NCI-H187 treated with DMSO at 0.1 percent for 48 hours (cell line): ENCODE results near the gene PACS1.
"Not testable (repeated sequence)": the region's sequence is repeated elsewhere in the genome, so short reads cannot be mapped to it uniquely, and the experiment has no call there.

Source experiments
- DNase-seq: peaks from one replicate; lab custom pipeline; 2025; lab: John Stamatoyannopoulos, UW

The PACS1 gene

DNA sequence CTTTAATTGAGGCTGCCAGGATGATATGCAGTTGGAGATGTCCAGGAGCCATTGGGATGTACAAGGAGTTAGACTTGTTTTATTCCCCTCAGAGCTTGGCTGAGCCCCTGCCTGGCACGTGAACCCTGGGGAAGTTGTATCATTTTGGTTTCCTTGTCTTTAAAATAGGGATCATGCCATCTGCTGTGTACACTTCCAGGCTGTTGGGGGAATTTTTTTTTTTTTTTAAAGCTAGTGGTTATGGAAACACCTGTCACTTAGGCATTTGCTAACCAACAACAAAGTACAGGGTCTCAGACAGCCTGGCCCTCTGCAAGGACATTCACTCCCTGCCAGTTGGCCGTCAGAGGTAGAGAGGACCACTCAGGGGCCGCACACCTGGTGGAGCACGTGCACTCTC, 189.9 kb downstream of the PACS1 start:
- DNase-seq: no peak

DNA sequence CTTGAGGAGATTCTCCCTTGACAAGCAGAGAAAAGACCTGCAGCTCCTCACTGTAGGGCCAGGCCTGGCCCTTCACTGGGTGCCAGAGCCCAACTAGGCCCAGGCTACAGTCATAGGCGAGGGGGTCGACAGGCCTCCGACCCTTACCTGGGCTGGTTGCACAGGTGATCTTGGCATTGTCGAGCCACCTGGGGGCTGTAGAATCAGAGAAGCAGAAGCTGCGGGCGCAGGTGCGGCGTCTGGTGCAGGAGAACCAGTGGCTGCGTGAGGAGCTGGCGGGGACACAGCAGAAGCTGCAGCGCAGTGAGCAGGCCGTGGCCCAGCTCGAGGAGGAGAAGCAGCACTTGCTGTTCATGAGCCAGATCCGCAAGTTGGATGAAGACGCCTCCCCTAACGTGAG, 191.5 kb downstream of the PACS1 start:
- DNase-seq: no peak

DNA sequence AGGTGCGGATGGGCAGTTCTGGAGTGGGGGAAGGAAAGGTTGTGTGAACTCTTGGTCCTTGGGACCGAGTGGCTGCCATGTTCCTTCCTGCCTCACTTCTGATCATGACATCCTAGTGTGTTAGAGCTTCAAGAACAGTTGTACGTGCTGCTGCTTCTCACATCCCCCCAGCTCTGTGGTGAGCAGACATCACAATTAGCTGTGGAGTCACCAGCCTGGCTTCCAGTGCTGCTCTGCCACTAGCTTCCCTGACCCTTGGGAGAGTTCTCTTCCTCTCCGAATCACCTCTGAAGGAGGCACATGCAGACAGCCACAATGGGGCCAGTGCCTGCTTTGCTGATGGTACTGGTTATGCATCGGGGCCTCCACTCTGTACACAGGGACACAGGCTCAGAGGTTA, 192.1 kb downstream of the PACS1 start:
- no peak for DNase-seq

DNA sequence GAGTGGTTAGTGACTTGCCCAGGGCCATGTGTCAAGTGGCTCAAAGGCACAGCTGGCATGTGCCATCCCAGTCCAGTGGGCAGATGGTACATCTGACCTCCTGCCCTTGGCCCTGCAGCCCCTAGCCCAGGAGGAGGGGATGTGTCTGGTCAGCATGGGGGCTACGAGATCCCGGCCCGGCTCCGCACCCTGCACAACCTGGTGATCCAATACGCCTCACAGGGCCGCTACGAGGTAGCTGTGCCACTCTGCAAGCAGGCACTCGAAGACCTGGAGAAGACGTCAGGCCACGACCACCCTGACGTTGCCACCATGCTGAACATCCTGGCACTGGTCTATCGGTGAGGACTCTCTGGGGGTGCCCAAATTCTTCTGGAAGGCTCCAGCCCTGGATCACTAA, 192.6 kb downstream of the PACS1 start:
- no peak for DNase-seq

DNA sequence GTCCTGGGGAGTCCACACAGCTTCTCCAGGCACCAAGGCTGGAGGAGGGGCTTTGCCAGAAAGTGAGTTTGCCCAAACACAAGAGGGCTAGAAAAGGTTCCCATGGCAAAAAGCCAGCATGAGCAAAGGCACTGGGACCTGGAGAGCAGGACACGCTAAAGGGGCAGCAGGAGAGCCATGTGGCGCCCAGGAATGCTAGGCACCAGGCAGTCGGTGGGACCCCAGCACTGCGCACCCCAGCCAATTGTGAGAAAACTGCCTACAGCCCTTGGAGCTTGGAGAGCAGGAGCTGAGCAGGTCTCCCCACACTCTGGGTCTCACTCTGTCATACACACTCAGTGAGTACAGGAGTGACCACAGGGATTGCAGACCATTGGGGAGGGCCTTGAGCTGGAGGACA, 193.2 kb downstream of the PACS1 start:
- DNase-seq: no peak

DNA sequence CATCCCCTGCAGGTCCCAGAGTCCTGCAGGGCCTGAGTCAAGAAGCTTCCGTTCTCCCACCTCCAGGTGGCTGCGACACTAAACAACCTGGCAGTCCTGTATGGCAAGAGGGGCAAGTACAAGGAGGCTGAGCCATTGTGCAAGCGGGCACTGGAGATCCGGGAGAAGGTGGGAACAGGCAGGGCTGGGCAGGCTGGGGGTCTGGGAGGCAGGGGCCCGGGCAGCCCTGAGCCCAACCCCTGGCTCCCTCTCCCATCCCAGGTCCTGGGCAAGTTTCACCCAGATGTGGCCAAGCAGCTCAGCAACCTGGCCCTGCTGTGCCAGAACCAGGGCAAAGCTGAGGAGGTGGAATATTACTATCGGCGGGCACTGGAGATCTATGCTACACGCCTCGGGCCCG, 193.7 kb downstream of the PACS1 start:
- no peak for DNase-seq

DNA sequence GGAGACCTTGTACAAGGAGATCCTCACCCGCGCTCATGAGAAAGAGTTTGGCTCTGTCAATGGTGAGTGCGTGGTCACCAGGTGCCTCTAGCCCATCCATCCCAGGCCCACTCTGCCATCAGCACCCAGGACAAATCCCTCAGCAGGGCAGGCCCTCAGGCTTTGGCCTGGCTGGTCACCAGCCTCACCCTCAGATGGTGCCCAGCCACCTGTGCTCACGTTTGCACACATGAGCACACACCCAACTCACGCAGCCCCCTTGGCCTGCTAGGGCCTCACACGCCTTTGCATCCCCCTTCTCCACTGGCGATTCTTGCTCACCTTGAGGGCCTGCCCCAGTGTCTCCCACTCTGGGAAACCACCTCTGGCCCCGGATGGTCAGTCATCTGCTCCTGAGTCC, 194.3 kb downstream of the PACS1 start:
- no peak for DNase-seq

DNA sequence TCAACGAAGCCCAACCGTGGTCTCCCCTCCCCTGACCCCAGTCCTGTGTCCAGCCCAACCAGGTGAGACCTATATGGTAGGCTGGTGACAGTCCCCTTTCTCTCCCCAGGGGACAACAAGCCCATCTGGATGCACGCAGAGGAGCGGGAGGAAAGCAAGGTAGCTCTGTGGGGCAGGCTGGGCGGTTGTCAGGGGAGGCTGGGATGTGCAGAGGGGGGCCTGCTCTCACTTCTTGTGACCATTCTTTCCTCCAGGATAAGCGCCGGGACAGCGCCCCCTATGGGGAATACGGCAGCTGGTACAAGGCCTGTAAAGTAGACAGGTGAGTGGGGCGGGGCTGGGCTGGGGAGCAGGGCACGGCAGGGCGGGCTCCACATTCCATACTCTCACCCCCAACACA, 194.8 kb downstream of the PACS1 start:
- no peak for DNase-seq

DNA sequence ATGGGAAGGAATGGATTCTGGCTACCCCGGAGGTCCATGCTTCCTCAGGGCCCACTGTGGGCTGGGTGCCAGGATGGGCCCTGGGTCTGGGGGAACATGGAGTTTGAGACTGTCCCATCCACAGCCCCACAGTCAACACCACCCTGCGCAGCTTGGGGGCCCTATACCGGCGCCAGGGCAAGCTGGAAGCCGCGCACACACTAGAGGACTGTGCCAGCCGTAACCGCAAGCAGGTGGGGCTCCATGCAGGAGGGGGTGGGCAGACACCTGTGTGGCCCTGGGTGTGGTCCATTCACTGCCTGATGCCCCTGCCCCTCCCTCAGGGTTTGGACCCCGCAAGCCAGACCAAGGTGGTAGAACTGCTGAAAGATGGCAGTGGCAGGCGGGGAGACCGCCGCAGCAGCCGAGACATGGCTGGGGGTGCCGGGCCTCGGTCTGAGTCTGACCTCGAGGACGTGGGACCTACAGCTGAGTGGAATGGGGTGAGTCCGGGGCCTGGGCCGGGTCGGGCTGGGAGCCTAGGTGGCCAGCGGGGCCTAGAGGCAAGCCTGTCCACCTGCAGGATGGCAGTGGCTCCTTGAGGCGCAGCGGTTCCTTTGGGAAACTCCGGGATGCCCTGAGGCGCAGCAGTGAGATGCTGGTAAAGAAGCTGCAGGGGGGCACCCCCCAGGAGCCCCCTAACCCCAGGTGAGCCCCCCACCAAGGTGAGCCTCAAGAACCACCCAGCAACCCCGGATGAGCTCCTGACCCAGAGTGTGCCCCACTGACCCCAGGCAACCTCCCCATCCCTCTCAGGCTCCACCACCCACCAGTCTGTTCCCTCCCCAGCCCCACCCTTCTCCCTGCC, 195.7 kb downstream of the PACS1 start:
- DNase-seq: no peak

DNA sequence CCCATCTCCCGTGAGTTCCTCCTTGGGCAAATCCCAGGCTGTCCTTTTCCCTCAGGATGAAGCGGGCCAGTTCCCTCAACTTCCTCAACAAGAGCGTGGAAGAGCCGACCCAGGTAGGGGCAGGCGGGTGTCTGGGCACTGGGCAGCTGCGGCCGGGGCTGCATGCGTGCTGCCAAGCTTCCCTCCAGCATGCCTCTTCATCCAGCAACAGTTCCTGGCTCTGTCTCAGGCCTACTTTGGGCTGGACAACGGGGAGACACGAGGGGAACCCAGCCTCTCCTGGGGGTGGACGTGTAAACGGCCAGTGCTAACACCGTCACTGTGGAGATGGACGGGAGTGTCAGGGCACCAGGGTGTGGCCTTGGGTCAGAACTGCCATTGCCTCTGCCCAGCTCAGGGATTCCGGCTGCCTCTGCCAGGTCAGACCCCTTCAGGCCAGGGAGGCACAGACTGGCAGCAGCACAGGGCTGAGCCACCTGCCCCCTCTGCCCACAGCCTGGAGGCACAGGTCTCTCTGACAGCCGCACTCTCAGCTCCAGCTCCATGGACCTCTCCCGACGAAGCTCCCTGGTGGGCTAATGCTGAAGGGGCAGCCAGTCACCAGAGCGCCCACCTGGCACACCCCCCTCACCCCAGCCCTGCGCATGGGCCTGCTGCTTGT, 196.4 kb downstream of the PACS1 start:
- no peak for DNase-seq

DNA sequence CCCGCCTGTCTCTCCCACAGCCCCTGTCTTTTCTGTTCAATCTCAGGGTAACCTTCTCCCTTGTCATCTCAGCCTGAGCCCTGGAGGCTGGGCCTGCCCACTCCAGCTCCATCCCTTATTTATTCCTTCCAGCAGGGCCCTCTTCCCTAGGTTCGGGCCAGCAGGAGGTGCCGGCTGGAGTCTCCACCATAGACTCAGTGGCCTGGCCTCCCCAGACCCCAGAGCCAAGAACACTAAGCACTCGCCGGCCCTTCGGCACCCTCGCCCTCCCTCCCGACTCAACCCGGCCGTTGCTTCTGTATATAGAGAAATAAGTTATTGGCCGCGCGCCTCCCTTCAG, 196.9 kb downstream of the PACS1 start:
- DNase-seq: no peak

DNA sequence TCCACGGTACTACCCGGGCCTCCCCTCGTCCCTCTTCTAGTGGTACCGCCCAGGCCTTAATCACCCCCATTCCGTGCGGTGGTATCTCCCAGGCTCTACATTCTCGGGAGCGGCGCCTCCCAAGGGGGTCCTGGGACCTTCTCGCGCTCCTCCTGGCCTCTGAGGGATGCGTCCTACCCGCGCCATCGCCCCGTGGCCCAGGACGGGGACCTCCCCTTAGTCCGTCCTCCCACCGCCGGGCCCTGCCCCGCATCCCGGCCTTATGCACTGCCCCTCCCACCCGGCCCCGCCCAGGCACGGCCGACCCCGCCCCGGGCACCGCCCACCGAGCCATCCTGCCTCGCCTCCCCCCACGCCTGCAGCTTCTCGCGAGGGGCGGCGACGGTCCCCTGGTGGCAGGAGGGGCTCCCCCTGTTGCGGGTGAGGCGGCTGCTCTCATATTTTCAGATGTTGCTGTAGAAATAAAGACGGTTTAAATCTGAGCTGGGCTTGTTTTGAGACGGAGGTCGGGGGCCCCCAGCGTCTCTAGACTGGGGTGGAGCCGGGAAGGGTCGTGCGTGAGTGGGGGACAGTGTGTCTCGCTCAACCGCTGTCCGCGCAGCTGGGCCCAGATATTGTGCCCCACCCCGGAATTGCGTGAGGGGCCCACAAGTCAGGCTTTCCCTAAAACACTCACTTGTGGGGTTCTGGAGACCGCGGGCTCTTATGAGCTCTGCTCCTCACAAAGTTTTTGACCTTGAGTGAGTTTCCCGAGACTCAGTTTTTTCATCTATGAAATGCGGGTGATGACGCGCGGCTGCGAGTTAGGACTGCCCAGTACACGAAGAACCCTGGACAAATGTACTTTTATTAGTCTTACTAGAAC, 197.5 kb downstream of the PACS1 start:
- DNase-seq: no peak

DNA sequence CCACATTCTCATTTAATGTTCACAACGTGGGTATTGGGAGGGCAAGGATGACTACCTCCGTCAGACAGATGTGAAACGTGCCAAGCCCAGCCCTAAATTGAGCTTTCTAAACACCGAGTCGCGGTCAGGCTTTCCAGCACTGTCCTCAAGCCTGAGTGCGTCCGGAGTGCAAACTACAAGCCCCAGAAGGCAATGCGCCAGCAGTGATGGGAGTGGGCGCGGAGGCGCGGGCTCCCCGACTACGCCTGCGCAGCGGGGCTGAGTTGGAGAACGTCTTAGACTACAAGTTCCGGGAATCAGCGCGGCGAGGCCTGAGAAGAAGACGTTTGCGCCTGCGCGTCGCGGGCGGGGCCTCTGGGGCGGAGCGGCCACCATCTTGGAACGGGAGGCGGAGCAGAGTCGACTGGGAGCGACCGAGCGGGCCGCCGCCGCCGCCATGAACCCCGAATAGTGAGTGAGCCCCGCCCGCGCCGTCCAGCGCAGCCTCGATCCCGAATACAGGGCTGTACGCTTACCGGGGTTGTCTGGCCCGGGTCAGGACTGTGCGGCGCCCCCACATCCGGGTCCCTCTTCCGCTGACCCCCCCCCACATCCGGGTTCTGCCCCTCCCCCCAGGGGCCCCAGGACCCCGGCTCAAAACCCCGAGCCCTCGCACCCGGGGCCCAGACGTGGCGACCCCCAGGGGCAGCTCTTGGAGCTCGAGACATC, 198.3 kb downstream of the PACS1 start, which contains the start of gene RAB1B:
RAB1B (plus strand) TSS at position 396 of the 708 bp plus-strand sequence; CDS start at position 437, 41 bp downstream.
- peak; percentile 92 for DNase-seq

DNA sequence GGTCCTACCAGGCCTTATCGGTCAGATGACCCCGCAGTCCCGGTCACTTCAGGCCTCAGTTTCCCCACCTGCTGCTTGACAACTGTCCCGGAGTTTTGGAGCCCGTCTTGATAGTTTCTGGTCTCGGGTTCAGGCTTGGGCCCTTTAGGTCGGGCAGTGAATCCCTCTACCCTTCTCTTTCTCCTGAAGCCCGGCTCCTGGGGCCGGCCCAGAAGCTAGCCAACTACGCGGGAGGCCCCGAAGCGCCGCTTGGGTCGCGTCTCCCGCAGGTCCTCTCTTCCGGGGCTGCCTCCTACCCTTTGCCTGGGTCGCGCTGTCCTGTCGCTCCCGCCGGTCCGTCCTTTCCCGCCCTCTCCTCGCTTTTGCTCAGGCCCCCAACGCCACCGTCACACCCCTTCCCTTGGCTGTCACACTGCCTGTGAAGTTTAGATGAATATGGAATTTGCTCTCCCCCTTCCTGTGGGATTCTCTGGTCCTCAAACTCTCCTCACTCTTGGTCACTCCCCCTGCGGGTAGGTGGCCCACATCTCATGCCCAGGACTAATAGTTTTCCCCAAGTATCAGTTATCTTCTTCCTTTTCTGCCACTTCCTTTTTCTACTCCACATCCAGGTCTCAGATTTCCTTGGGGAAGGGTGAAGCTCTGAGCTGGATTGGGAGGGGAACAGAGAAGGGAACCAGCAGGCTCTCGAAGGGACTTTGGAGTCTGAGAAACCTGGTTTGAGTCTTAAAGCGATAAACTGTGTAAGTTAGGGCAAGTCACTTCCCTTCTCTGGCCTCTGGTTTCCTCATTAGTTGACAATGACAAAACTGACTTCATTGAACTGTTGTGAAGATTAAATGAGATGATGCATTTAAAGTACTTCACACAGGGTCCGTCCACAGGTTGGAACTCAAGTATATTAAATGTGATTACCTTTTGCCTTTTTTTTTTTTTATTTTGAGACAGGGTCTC, 199.2 kb downstream of the PACS1 start:
- no peak for DNase-seq

DNA sequence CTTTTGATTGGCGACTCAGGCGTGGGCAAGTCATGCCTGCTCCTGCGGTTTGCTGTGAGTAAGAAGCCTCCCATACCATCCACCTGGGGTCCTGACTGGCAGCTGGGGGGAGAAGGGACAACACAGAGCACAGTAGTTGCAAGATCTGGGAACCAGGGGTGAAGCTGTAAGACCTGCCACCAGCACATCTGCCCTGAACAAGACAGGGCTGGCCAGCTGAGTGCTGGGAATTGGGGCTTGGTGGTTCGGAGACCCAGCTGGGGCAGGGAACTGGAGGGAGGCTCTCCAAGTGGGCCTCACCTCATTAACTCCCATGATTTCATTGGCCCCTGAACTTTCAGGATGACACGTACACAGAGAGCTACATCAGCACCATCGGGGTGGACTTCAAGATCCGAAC, 201.7 kb downstream of the PACS1 start:
- no peak for DNase-seq

DNA sequence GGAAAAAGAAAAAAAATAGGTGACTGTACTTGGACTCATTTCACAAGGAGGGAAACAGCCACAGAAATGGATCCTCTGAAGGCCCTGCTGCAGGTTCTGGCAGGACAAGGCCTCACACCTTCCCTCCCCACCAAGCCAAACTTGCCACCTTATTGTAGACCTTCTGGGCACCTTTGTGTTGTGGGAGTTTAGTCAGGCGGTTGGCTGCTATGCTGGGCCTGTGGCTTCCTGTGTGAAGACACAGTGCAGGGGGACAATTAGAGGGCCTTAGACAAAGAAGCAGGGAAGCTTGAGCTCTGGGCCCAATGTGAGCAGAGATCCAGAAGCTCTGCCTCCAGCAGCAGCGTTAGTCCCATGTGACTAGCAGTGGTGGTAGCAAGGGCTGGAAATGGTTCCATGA, 202.5 kb downstream of the PACS1 start:
- DNase-seq: no peak

DNA sequence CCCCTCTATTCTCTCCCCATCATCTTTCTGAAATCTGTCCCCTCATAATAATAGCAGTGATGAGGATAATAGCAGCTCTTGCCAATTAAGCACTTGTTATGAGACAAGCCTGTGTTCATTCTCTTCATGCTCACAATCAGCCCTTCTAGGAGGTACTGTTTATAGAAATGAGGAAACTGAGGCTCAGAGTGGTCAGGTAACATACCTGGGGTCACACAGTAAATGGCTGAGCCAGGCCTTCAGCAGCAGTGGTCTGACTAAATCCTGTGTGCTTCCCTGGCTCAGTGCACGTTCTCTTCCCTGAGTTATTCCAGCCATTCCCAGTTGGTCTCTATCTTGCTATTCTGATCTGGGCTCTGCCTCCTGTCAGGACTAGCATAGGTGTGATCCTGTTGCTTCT, 204.1 kb downstream of the PACS1 start:
- no peak for DNase-seq

DNA sequence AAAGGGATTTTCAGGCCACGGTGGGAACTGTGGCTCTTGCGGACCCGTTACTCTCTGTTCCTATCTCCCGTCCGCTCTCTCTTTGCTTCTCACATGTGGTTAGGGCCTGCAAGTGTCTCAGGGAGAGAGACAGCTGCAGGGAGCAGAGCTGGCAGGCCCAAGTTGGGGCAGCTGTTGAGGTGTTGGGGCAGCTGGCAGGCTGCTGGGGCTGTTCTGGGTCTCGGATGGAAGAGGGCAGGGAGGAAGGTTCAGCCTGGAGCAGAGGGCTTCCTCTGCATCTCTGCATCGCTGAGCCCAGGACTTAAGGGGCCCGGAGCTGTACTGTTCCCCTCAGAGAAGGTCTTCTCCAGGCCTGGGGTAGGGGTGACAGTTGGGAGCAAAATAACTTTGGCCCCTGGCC, 205.3 kb downstream of the PACS1 start:
- DNase-seq: no peak

DNA sequence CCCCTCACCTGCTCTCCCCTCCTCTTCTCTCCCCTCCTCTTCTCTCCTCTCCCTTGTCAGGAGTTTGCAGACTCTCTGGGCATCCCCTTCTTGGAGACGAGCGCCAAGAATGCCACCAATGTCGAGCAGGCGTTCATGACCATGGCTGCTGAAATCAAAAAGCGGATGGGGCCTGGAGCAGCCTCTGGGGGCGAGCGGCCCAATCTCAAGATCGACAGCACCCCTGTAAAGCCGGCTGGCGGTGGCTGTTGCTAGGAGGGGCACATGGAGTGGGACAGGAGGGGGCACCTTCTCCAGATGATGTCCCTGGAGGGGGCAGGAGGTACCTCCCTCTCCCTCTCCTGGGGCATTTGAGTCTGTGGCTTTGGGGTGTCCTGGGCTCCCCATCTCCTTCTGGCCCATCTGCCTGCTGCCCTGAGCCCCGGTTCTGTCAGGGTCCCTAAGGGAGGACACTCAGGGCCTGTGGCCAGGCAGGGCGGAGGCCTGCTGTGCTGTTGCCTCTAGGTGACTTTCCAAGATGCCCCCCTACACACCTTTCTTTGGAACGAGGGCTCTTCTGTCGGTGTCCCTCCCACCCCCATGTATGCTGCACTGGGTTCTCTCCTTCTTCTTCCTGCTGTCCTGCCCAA, 206.0 kb downstream of the PACS1 start:
- DNase-seq: no peak

DNA sequence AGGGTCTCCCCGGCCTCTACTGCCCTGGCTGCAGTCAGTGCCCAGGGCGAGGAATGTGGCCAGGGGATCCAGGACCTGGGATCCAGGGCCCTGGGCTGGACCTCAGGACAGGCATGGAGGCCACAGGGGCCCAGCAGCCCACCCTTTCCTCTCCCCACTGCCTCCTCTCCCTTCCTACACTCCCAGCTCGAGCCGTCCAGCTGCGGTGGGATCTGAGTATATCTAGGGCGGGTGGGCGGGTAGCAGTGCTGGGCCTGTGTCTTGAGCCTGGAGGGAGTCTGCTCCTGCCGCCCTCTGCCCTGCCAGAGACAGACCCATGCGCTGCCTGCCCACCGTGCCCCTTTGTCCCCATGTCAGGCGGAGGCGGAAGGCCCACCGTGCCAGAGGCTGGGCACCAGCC, 206.5 kb downstream of the PACS1 start:
- not testable (repeated sequence) for DNase-seq
